NT2/D1 (cell line): ENCODE results near the gene SPRR1A.

Experiments used
- DNase-seq: peaks from one replicate; pipeline ENCODE4 v3.0.0-alpha.2; 2011; ENCODE audit warnings: low read depth, low spot score
- H3K27me3 ChIP-seq: 2 replicates; pipeline ENCODE4 v1.6.0; 2011; ENCODE audit warnings: mild to moderate bottlenecking; ENCODE audit not compliant: insufficient read length, insufficient read depth
- H3K36me3 ChIP-seq: 2 replicates; pipeline ENCODE4 v1.6.1; 2011; ENCODE audit warnings: mild to moderate bottlenecking, low read length, mixed read lengths; ENCODE audit not compliant: insufficient read depth, insufficient read length
- H3K4me1 ChIP-seq: 2 replicates; pipeline ENCODE4 v1.5.1; 2011; ENCODE audit not compliant: insufficient read depth, insufficient read length
- H3K4me3 ChIP-seq: 2 replicates; pipeline ENCODE4 v1.5.1; 2011; ENCODE audit warnings: low read depth; ENCODE audit not compliant: insufficient read length
- H3K9ac ChIP-seq: 2 replicates; pipeline ENCODE4 v1.6.0; 2011; ENCODE audit warnings: low read depth; ENCODE audit not compliant: insufficient read length
- H3K9me3 ChIP-seq: 2 replicates; pipeline ENCODE4 v1.5.1; 2011; ENCODE audit warnings: mild to moderate bottlenecking, low read length; ENCODE audit not compliant: insufficient read depth
- SUZ12 ChIP-seq: IDR thresholded peaks from 2 replicates; pipeline ENCODE4 v1.6.1; 2011; ENCODE audit not compliant: insufficient read length, insufficient read depth; ENCODE audit errors: extremely low read depth
- YY1 ChIP-seq: IDR thresholded peaks from 2 replicates; pipeline ENCODE4 v1.6.1; 2011; ENCODE audit not compliant: insufficient read length, insufficient read depth
- ZNF274 ChIP-seq: IDR thresholded peaks from 2 replicates; pipeline ENCODE4 v1.6.1; 2011; ENCODE audit warnings: mild to moderate bottlenecking, low read depth, low read length

SPRR1A gene

GRCh38 chr1:153023109-153023508 is 39.2 kb downstream of the SPRR1A start:
- Histone ChIP-seq H3K9ac (no peak overlapping the region), H3K9me3 (no peaks in the 10 kb centered on the region), H3K4me1 (no peaks in the 10 kb centered on the region), H3K27me3 (no peaks in the 10 kb centered on the region), H3K36me3 (no peaks in the 10 kb centered on the region), H3K4me3 (no peak overlapping the region)
- no peak for TF ChIP-seq ZNF274
- TF ChIP-seq SUZ12, result no peak
- no peak for TF ChIP-seq YY1
- DNase-seq, result no peak

DNA sequence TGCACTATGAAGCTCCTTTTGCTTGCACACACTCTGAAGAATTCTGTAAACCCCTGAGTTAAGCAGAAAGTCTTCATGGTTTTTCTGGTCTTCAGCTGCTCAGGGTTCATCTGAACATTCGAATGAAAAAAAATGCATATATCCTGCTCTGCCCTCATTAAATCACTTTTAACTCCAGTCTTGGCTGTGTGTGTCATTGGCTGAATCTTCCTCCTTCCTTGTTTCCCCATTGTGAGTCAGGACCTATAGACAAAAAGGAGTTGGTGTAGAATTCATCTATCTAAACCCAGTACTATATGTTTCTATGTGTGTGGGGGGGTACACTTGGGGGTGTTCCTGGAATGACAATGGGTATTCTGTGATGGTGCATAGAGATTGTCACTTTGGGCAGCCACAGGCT is 40.5 kb downstream of the SPRR1A start:
- no peak for DNase-seq
- H3K36me3 ChIP-seq, result no peaks in the 10 kb centered on the region
- H3K9ac ChIP-seq, result no peak overlapping the region
- H3K4me3 ChIP-seq, result no peak overlapping the region
- H3K9me3 ChIP-seq, result no peaks in the 10 kb centered on the region
- no peaks in the 10 kb centered on the region for H3K4me1 ChIP-seq
- TF ChIP-seq ZNF274 (no peak), SUZ12 (no peak), YY1 (no peak)
- no peaks in the 10 kb centered on the region for H3K27me3 ChIP-seq

DNA sequence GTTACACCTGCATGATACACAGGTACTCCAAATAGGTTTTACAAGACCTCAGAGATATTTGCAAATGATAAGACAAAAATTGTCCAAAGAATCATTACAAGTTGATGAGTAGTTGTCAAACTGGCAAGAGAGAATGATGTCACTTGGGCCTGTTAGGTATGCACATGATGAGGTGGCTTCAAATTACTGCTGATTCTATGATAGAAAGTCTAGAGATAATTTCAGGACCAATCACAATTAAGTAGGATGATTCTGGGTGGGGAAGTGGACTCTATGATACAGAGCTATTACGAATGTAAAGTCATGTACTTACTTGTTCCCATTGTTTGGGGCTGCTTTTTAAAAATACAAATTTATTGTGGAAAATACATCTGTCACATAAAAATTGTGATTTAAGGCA is 41.9 kb downstream of the SPRR1A start:
- H3K36me3 ChIP-seq, result no peaks in the 10 kb centered on the region
- DNase-seq, result no peak
- H3K9me3 ChIP-seq, result no peaks in the 10 kb centered on the region

DNA sequence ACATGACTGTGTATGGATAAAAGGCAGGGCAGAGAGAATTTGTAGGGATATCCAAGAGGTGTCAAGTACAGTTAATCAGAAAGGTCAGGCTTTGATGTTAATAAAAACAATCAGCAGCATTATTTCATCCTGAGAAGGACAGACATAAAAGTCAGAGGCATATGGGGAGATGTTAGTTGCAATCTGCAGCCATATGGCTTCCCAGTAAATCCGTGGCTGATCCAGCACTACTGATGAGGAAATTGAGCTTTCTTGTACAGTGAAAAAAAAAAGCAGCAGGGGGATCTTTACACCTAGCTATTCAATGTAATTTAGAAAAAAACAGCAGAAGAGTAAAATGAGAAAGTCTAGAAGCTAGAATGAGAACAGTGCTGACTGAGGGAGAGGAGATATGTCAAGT is 44.9 kb downstream of the SPRR1A start:
- H3K9me3 ChIP-seq, result no peaks in the 10 kb centered on the region
- peaks cover 2% of the 10 kb centered on the region for H3K4me1 ChIP-seq
- DNase-seq, result no peak
- H3K4me3 ChIP-seq, result no peak overlapping the region
- H3K27me3 ChIP-seq, result no peaks in the 10 kb centered on the region
- no peaks in the 10 kb centered on the region for H3K36me3 ChIP-seq
- TF ChIP-seq ZNF274 (no peak), YY1 (no peak), SUZ12 (no peak)
- H3K9ac ChIP-seq, result no peak overlapping the region

More for the DNA sequence above, 41.9 kb downstream of the SPRR1A start:
- H3K27me3 ChIP-seq, result no peaks in the 10 kb centered on the region
- no peak overlapping the region for H3K4me3 ChIP-seq
- TF ChIP-seq YY1 (no peak), ZNF274 (no peak), SUZ12 (no peak)
- H3K4me1 ChIP-seq, result no peaks in the 10 kb centered on the region
- H3K9ac ChIP-seq, result no peak overlapping the region

DNA sequence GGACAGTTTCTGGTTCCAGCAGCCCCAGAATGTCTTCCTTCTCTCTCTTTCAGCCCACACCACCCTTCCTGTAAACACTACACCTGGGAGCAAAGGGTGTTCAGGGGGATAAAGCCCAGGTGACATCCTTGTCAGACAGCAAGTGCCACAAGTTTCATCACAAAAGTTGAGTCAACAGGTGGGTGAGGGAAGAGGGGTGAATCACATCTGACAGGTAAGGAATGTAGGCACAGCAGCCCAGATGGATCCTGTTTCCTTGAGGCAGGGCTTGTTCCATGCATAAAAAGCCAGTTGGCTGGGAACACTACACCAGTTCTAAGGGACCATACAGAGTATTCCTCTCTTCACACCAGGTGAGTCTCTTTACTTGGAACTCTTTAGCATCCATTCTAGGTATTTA is 47.0 kb downstream of the SPRR1A start, which contains the start of gene SPRR1B:
Gene SPRR1B (plus strand): TSS at position 309 of the 400 bp plus-strand sequence. CDS start 1,143 bp downstream, outside the sequence.
- no peak within 1 kb of the TSS for H3K9ac ChIP-seq
- H3K36me3 ChIP-seq, result no peaks in the 10 kb centered on the region
- no peak within 1 kb of the TSS for H3K4me3 ChIP-seq
- peaks cover 2% of the 10 kb centered on the region for H3K4me1 ChIP-seq
- no peaks in the 10 kb centered on the region for H3K9me3 ChIP-seq
- H3K27me3 ChIP-seq, result no peaks in the 10 kb centered on the region
- TF ChIP-seq SUZ12 (no peak), ZNF274 (no peak), YY1 (no peak)
- DNase-seq, result no peak

- TF ChIP-seq YY1 (no peak), SUZ12 (no peak), ZNF274 (no peak)
- H3K4me1 ChIP-seq, result peaks cover 2% of the 10 kb centered on the region
- no peak overlapping the region for H3K9ac ChIP-seq
- no peaks in the 10 kb centered on the region for H3K9me3 ChIP-seq
- no peaks in the 10 kb centered on the region for H3K27me3 ChIP-seq
- H3K36me3 ChIP-seq, result no peaks in the 10 kb centered on the region
- no peak for DNase-seq
- H3K4me3 ChIP-seq, result no peak overlapping the region
Measured at GRCh38 chr1:153032073-153032472, 48.2 kb downstream of the SPRR1A start.

DNA sequence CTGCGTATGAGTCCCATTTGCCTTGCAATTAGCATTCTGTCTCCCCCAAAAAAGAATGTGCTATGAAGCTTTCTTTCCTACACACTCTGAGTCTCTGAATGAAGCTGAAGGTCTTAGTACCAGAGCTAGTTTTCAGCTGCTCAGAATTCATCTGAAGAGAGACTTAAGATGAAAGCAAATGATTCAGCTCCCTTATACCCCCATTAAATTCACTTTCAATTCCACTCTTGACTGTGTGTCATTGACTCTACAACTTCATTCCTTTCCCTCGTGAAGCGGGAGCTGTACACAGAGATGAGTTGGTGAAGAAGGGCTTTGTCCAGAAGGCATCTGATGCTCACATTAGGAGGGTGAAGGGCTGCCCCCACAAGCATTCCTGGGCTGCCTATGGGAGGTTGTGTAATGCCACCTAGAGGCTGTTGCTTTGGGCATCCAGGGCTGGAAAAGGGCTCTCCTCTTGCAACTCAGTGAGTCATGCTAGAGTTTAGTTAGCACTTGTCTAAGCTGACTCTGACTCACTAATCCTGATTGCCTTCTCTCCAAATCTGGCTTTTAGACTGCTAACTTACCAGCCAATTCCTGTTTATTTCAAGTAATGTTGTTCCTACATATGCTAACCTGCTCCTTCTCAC is 48.9 kb downstream of the SPRR1A start:
- H3K4me3 ChIP-seq, result no peak overlapping the region
- no peaks in the 10 kb centered on the region for H3K9me3 ChIP-seq
- peaks cover 2% of the 10 kb centered on the region for H3K4me1 ChIP-seq
- TF ChIP-seq SUZ12 (no peak), ZNF274 (no peak), YY1 (no peak)
- DNase-seq, result peak; percentile 69
- no peaks in the 10 kb centered on the region for H3K27me3 ChIP-seq
- no peak overlapping the region for H3K9ac ChIP-seq
- H3K36me3 ChIP-seq, result no peaks in the 10 kb centered on the region
